ENCODE measurements around the gene FOSL1. TPM values are rescaled to one million over a fixed set of nuclear protein-coding genes. Genes with fewer than 3 reads are reported as not detected.

The FOSL1 gene
- polyA plus RNA-seq, 1 donor (not counting 4 experiments of a cell fraction or from before 2014, with no cell fraction given), result 21.8 TPM

DNA sequence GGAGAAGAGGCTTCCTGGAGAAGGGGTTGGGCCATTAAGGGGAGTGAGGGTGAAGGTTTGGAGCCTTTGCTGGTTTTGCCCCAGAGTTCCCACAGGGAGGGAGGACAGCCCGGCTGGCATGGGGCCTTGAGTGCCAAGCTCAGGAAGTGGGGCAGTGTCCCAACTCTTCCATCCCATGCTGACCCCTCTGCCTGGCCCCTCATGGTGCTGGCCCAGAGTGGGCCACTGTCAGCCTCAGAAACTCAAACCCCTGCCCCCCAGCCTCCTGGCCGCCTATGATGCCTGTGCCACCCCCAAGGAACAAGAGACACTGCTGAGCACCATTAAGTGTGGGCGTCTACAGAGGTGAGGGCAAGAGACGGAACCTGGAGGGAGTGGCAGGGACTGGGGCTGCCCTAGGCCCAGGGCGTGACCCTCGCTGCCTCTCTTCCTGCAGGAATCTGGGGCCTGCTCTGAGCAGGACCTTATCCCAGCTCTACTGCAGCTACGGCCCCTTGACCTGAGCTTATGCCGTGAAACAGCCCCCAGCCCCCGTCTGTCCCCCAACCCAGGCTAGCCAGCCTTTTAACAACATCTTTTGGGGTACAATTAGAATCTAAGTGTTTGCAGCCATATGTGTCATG is 34.5 kb downstream of the FOSL1 start:
- Histone ChIP-seq H3K9ac (ENCODE audit: control insufficient read depth, extremely low read depth, insufficient read depth, low read length) (no peak overlapping the region), H3K4me3 (ENCODE audit: control insufficient read depth in 2 of 3, extremely low read depth in 1 of 3, insufficient read depth in 2 of 3, low read depth in 1 of 3, low read length in 3 of 3) (no peak overlapping the region), H3K27ac (ENCODE audit: control insufficient read depth, insufficient read depth, low read length) (no peak overlapping the region), H3K4me1 (ENCODE audit: control insufficient read depth, extremely low read depth, insufficient read depth, low read length) (peaks cover 8% of the 10 kb centered on the region), H2AFZ (ENCODE audit: control insufficient read depth, low read length) (no peak overlapping the region), H3K27me3 (ENCODE audit: control insufficient read depth, extremely low read depth, insufficient read depth, low read length) (no peaks in the 10 kb centered on the region), H4K20me1 (ENCODE audit: control insufficient read depth, extremely low read depth, insufficient read depth, low read length) (no peaks in the 10 kb centered on the region), H3K9me3 (ENCODE audit: control insufficient read depth, low read depth, low read length) (no peaks in the 10 kb centered on the region), H3K9me1 (ENCODE audit: control insufficient read depth, extremely low read depth, insufficient read depth, low read length) (no peaks in the 10 kb centered on the region), H3K36me3 (ENCODE audit: control insufficient read depth in 2 of 2, extremely low read depth in 1 of 2, insufficient read depth in 2 of 2, low read length in 2 of 2) (peaks cover 34 to 51% of the 10 kb centered on the region in 2 experiments), H3K4me2 (ENCODE audit: control insufficient read depth, extremely low read depth, insufficient read depth, low read depth, low read length) (no peak overlapping the region), H3K79me2 (ENCODE audit: control insufficient read depth, insufficient read depth, low read length) (peaks cover 29% of the 10 kb centered on the region)
- DNase-seq (ENCODE audit: low read depth, low spot score) (no peak), FAIRE-seq (no peak)
- TF ChIP-seq EZH2 (IDR thresholded peaks at IDR 0.05; ENCODE audit: low read length) (no peak), CTCF (optimal IDR thresholded peaks at IDR 0.05 in 1 of 3, IDR thresholded peaks at IDR 0.05 in 1 of 3, conservative IDR thresholded peaks at IDR 0.05 in 1 of 3; ENCODE audit: extremely low read depth in 1 of 3, insufficient read depth in 2 of 3, low read length in 3 of 3) (no peak)
- dilution Hi-C loops (cut with MboI; ENCODE audit: extremely low pct_ligation_motif_present, low sequenced_read_pairs), result no loop called here

DNA sequence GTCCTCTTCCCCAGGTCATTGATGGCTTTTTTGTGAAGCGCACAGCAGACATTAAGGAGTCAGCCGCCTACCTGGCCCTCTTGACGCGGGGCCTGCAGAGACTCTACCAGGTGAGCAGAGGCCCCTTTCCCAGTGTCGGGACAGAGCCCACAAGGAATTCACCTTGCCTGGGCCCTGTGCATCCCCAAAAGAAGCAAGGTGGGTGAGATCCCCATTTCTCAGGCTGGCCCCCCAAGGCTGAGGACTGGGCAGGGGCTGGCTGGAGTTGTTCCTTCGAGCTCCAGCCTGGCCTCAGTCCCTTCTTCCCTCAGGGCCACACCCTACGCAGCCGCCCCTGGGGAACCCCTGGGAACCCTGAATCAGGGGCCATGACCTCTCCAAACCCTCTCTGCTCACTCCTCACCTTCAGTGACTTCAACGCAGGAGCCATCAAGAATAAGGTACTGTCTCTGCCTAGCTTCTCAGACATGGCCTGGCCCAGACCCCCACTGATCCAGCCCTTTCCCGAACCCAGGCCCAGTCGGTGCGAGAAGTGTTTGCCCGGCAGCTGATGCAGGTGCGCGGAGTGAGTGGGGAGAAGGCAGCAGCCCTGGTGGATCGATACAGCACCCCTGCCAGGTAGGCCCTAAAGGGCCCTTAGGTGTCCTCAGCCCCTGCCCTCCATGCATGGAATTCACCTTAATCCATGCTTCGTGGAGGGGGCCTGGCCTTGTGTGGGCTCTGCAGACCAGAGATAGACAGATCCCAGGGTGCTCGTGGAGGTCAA is 35.3 kb downstream of the FOSL1 start:
- no peak for DNase-seq (ENCODE audit: low read depth, low spot score)
- TF ChIP-seq CTCF (optimal IDR thresholded peaks at IDR 0.05 in 1 of 3, IDR thresholded peaks at IDR 0.05 in 1 of 3, conservative IDR thresholded peaks at IDR 0.05 in 1 of 3; ENCODE audit: extremely low read depth in 1 of 3, insufficient read depth in 2 of 3, low read length in 3 of 3) (no peak), EZH2 (IDR thresholded peaks at IDR 0.05; ENCODE audit: low read length) (no peak)
- H2AFZ ChIP-seq (ENCODE audit: control insufficient read depth, low read length), result no peak overlapping the region
- no peaks in the 10 kb centered on the region for H3K27me3 ChIP-seq (ENCODE audit: control insufficient read depth, extremely low read depth, insufficient read depth, low read length)
- H3K4me3 ChIP-seq (ENCODE audit: control insufficient read depth in 2 of 3, extremely low read depth in 1 of 3, insufficient read depth in 2 of 3, low read depth in 1 of 3, low read length in 3 of 3), result no peak overlapping the region
- peaks cover 34 to 51% of the 10 kb centered on the region in 2 experiments for H3K36me3 ChIP-seq (ENCODE audit: control insufficient read depth in 2 of 2, extremely low read depth in 1 of 2, insufficient read depth in 2 of 2, low read length in 2 of 2)
- FAIRE-seq, result no peak
- no peak overlapping the region for H3K9ac ChIP-seq (ENCODE audit: control insufficient read depth, extremely low read depth, insufficient read depth, low read length)
- H3K9me1 ChIP-seq (ENCODE audit: control insufficient read depth, extremely low read depth, insufficient read depth, low read length), result no peaks in the 10 kb centered on the region
- H3K27ac ChIP-seq (ENCODE audit: control insufficient read depth, insufficient read depth, low read length), result no peak overlapping the region
- dilution Hi-C loops (cut with MboI; ENCODE audit: extremely low pct_ligation_motif_present, low sequenced_read_pairs), result no loop called here
- H3K79me2 ChIP-seq (ENCODE audit: control insufficient read depth, insufficient read depth, low read length), result peaks cover 29% of the 10 kb centered on the region
- peaks cover 10% of the 10 kb centered on the region for H3K4me1 ChIP-seq (ENCODE audit: control insufficient read depth, extremely low read depth, insufficient read depth, low read length)
- no peak overlapping the region for H3K4me2 ChIP-seq (ENCODE audit: control insufficient read depth, extremely low read depth, insufficient read depth, low read depth, low read length)
- no peaks in the 10 kb centered on the region for H3K9me3 ChIP-seq (ENCODE audit: control insufficient read depth, low read depth, low read length)
- no peaks in the 10 kb centered on the region for H4K20me1 ChIP-seq (ENCODE audit: control insufficient read depth, extremely low read depth, insufficient read depth, low read length)

All from keratinocyte (primary cell).